Keratinocyte (primary cell): ENCODE data around the gene SUSD6.

Experiments
- CTCF ChIP-seq, 3 experiments: IDR thresholded peaks in 1 of 3; conservative IDR thresholded peaks in 1 of 3; optimal IDR thresholded peaks in 1 of 3; 2 replicates in 2 of 3; 3 replicates in 1 of 3; pipeline versions ENCODE3 to v1.5.1; 2011; ENCODE audit warnings: low read length in 3 of 3, mild to moderate bottlenecking in 3 of 3, moderate library complexity in 2 of 3, control low read depth in 1 of 3, inconsistent platforms in 1 of 3; ENCODE audit not compliant: insufficient read depth in 2 of 3; ENCODE audit errors: extremely low read depth in 1 of 3
- EZH2 ChIP-seq: IDR thresholded peaks from one replicate; pipeline ENCODE4 v1.6.1; 2012; ENCODE audit warnings: inconsistent platforms, mild to moderate bottlenecking, low read length, moderate library complexity

GRCh38 chr14:69669375-69669774 is 58.0 kb downstream of the SUSD6 start:
- TF ChIP-seq CTCF (optimal IDR thresholded peaks at IDR 0.05 in 1 of 3, IDR thresholded peaks at IDR 0.05 in 1 of 3, conservative IDR thresholded peaks at IDR 0.05 in 1 of 3; ENCODE audit: extremely low read depth in 1 of 3, insufficient read depth in 2 of 3, low read length in 3 of 3), result no peak
- no peak for TF ChIP-seq EZH2
